GM19193 (cell line): ENCODE data around the gene TBC1D12.

Experiments used
- POLR2A ChIP-seq: IDR thresholded peaks from 4 replicates; pipeline ENCODE4 v1.6.1; 2011; ENCODE audit not compliant: insufficient read depth, insufficient read length; ENCODE audit errors: extremely low read depth

The TBC1D12 gene

GRCh38 chr10:94481410-94481809, 79.1 kb downstream of the TBC1D12 start:
- TF ChIP-seq POLR2A = no peak

GRCh38 chr10:94483970-94484369, 81.6 kb downstream of the TBC1D12 start:
- TF ChIP-seq POLR2A = no peak

- no peak for TF ChIP-seq POLR2A
These were observed 82.8 kb downstream of the TBC1D12 start for GRCh38 chr10:94485094-94485493.

GRCh38 chr10:94487575-94487974, 85.2 kb downstream of the TBC1D12 start:
- no peak for TF ChIP-seq POLR2A

- no peak for TF ChIP-seq POLR2A
These were observed 86.8 kb downstream of the TBC1D12 start for GRCh38 chr10:94489107-94489506.

GRCh38 chr10:94489976-94490788, 87.8 kb downstream of the TBC1D12 start:
- TF ChIP-seq POLR2A = no peak

- TF ChIP-seq POLR2A = no peak
These were observed 88.4 kb downstream of the TBC1D12 start for GRCh38 chr10:94490789-94491039.

- TF ChIP-seq POLR2A = no peak
These were observed 91.1 kb downstream of the TBC1D12 start for GRCh38 chr10:94493463-94493862.

- no peak for TF ChIP-seq POLR2A
These were observed 93.7 kb downstream of the TBC1D12 start for GRCh38 chr10:94496010-94496409.

GRCh38 chr10:94496646-94497045, 94.3 kb downstream of the TBC1D12 start:
- TF ChIP-seq POLR2A = no peak

GRCh38 chr10:94500063-94500462, 97.7 kb downstream of the TBC1D12 start:
- TF ChIP-seq POLR2A = no peak

- no peak for TF ChIP-seq POLR2A
These were observed 119.2 kb downstream of the TBC1D12 start for GRCh38 chr10:94521276-94522250.

GRCh38 chr10:94524146-94524545, 121.8 kb downstream of the TBC1D12 start:
- no peak for TF ChIP-seq POLR2A

GRCh38 chr10:94524711-94525110, 122.4 kb downstream of the TBC1D12 start:
- no peak for TF ChIP-seq POLR2A

GRCh38 chr10:94533027-94533426, 130.7 kb downstream of the TBC1D12 start:
- no peak for TF ChIP-seq POLR2A

GRCh38 chr10:94545391-94546048, 143.2 kb downstream of the TBC1D12 start, which contains the start of gene HELLS:
Gene HELLS, plus strand, starts transcription at chr10:94545788. Its CDS starts 134 bp downstream, at chr10:94545922.
- peak; percentile 82 for TF ChIP-seq POLR2A
